CD4-positive, alpha-beta T cell treated with Interleukin-2 at 100 ng/mL for 4 hours (primary cell): Measurements from ENCODE around the gene RIMS3.

Experiments used
- DNase-seq: peaks from one replicate; pipeline ENCODE4 v3.0.0-alpha.2; 2020; ENCODE audit warnings: low spot score

RIMS3 gene

DNA sequence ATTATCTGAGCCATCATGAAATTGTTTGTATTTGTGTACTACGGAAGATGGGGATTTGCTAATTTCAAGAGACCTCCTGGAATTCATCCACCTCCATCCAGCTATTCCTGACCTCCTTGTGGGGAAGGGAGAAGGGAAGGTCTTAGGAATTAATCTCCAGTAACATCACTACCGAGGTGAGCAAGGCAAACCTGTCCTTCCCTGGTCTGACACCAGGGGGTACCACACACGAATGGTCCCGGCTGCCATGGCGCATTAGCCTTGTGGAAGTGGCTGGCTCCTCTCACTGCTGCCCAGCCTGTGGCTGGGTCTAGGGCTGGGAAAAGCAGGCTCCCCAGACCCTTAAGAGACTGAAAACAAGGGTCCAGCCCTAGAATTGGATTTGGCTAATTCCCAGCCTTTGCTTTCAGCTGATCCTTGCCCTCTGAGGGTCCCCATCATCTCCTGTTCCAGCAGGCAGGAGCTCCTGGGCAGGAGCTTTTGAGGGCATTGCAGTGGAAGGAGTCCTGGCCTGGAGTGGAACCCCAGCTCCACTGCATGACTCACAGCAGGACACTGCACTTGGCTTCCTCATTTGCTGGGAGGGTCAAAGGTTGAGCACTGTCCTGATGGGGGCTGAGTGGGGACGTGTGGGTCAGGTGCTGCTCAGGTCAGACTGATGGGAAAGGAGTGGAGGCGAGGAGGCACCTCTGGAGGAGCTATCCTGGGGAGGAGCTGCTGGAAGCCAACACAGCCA is 34.8 kb downstream of the RIMS3 start:
- DNase-seq: no peak

DNA sequence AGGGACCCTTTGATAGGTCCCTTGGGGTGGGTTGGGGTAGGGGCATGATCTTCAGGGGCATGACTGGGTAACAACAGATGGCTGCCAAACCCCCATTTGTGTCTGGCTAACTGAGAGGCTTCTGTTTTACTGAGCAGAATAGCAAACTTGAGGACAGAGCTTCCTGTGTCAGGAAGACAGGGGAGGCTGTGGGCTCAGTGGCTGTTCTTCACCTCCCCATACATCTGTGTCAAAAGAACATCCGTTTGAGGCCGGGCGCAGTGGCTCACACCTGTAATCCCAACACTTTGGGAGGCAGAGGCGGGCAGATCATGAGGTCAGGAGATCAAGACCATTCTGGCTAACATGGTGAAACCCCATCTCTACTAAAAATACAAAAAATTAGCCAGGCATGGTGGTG is 35.9 kb downstream of the RIMS3 start:
- DNase-seq: peak; percentile 22

DNA sequence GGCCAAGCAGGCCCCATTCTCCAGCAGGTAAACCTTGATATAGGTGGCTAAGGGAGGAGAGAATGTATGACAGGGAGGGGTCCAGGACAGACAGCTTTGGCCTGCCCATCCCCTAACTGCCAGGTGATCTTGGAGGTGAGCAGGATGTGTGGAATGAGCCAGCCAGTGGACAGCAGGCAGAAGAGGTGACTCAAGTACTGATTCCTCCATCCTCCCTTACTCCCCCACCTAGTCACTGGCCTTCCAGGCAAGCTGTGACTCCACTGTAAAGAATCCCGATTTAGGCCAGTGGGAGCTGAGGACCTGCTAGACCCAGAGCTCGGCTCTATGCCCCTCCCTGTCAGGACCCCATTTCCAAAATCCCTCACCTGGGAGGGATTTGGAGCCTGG is 36.6 kb downstream of the RIMS3 start:
- DNase-seq: no peak

DNA sequence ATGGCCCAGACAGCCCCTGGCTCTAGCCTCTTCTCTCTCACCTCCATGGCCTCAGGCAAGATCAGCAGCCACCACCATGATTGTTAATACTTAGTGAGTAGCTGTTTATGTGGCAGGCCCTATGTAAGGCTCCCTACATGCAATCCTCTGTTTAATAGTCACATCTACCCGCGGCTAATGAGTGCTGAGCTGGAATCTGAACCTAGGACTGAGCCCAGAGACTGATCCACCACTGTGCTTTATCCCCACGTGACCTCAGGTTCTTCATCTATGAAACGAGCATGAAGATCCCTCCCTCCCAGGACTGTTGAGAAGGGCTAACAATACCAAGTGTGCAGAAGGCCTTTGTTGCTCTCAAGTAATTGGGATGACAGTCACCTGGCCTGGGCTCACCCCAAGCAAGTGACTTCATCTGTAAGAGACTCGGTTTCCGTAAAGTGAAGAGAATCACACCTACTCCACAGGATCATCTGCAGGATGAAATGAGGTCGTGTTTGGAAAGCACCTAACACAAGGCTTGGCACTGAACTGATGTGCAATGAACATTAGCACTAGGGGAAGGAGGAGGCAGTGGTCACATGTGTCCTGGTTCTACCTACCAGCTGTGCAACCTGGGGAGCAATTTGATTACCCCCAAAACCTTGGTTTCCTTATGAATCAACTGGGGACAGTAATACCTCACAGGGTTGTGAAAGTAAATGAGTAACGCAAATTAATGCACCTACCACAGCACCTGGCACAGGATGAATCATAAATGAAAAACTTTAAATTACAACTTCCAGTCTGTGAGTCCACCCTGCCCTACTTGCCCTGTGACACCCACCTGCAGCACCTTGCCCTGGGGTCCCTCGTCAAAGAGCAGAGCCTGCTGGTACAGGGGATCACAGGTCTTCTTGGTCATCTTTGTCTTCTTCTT is 37.2 kb downstream of the RIMS3 start:
- DNase-seq: peak; percentile 30

DNA sequence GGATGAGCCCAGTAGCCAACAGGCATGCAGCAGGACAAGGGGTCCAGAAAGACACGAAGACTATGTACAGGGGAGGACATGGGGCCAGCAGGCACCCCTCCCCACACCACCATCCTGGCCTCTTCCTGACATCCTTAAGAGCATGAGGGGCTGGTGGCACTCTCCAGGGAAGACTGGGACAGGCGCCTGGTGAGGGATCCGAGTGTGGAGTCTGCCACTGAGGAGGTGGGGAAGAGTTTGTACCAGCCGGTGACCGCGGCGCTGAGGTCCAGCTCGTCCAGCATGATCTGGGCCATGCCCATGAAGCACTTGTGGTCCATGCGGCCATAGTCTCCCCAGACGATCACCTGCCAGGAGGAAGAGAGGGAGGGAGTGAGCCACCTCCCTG is 39.1 kb downstream of the RIMS3 start:
- DNase-seq: no peak

DNA sequence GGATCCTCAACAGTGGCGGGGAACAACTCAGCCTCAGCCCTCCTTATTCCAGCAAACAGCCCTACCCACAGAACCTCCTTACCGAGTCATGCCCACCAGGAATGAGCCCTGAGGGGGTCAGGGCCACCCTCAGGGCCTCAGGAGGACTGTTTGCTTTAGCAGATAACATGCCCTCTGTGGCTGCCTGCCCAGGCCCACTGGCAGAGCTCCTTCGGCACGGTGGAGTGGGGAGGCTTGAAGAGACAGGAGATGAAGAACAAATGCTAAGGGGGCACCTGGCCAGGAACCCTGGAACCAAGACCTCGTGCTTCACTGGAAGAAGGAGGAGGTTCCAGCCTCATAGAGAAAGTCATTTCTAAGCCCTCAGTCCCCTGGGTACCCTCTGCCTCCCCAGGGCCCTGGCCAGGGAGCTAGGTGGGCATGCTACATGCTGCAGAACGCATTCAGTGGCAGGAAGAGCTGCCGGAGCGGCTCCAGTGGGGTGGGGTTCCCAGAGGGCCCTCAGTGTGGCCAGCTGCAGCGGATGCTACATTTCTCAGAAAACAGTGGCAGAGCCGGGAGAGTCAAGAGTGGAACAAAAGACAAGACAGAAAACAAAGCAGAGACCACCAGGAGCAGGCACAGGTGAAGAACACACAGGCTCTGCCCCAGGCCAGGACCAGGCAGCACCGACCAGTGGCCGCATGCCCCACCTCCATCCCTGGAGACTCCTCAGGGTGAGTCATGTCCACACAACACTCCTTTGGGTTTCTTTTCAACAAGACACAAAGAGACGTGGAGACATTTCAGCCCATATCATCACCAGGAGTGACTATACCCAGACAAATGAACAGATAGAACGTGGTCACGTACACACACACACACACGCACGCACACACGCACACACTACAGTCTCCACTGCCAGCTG is 39.8 kb downstream of the RIMS3 start:
- DNase-seq: no peak

DNA sequence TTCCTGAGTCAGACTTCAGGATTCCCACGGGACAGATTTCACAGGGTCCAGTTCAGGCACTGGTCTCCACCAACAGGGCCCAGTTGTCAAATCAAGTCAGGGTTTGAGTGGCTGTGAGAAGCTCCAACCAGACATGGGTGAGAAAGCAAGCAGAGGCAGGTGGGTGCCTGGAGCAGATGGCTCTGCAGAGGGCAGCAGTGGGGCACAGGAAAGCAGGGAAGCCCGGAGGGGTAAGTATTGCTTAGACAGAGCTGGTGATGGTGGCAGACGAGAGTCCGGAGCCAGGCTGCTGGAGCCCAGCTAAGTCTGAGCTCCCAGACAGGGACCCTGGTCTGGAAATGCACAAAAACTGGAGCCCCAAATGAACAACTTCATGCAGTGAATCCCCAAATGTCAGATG is 40.4 kb downstream of the RIMS3 start:
- DNase-seq: no peak

DNA sequence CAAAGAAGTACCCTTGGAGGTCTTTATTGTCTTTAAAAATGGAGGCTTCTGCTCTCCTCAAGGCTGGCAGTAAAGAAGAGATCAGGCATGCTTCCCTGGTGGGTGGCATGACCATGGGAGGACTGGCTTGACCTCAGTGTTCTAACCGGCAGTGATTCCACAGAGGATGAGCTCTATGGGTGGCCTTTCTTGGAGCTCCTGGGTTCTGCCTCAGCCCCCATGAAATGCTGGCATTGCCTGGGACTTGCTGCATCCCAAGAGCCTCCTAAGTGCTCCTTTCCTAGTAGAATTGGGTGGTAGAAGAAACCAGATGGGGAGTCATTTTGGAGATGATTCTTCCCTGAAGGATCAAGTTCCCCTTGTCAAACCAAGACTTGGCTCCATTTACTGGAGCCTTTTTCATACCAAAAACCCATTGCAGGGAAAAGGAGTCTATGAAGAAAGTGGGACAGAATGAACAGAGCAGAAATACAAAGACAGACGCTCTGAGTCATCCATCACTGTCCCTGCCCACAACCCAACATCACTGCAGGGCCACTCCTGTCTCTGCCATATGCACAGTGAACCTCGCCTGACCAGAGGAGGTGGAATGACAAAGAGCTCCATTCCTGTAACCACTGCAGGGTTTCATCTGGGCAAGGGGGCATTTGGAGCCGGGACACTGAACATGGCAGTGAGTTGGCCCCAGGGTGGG is 42.4 kb downstream of the RIMS3 start:
- no peak for DNase-seq

DNA sequence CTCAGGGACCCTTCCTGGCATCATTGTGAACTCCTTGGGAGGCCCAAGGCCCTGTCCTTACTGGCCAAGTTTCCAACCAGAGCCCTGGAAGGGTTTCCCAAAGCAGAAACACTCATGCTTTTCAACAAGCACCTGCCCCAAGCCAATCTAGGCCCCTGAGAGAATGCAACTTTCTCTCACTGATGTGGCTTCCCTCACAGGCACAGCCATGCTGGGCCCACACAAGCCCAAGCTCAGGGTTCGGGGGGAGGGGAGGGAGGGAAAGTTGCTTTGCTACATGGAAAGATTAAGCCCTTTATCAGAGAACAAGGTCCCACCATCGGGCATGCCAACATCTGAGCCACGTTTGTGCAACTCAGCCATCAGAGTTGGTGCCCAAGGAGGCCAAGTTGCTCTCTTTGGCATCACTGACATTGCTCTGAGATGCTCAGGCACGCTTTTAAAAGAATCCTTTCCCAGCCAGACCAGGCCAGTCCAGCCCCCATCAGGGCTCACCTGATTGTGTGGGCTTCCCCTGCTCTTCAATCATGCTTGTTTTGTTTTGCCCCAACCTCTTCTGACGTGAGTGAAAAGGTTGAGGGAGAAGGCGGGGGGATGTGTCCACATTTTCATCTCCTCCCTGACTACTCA is 43.5 kb downstream of the RIMS3 start:
- no peak for DNase-seq

DNA sequence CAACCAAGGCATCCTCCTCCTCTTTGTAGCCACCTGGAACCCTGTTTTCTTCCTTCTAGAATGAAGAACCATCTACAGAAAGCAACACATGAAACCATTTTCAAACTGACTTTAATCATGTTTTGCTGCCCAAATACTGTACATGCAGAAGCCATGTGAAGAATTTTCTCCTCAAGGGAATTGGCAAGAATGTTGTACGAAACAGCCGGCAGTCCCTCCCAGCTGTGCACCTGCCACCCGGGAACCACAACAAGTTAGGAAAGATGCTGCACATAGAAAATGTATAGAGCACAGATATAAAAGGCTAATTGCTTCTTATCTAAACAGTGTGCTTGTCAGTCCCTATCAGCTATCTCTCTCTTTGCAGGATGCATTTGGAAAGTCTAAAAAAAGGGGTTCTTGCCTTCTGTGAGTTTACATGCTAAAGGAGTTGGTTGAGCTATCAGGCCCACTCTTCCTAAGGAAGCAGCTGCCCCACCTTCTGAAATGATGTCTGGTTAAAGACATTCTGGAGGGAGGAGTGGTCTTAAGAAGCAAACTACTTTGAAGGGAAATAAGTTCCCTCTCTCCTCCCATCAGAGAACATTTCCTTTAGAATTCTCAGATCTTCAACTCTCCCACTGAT is 44.8 kb downstream of the RIMS3 start:
- DNase-seq: no peak

DNA sequence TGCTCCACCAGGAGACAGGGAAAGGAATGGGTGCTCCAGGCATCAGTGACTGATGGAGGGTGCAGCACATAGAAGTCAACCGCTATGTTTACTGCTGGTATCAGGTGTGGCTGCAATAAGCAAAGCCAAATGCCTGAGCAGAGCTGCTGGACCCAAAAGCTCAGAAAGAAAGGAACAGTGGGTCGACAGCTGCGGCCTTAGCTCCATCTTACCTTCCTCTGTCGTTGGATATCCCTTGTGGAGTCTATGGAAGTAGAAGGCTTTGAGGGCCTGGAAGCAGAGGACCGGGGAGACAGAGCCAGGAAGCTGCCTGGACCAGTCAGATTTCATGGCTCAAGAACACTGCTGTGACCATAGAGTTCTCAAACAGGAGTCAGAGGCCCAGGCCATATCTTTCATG is 45.3 kb downstream of the RIMS3 start:
- no peak for DNase-seq

DNA sequence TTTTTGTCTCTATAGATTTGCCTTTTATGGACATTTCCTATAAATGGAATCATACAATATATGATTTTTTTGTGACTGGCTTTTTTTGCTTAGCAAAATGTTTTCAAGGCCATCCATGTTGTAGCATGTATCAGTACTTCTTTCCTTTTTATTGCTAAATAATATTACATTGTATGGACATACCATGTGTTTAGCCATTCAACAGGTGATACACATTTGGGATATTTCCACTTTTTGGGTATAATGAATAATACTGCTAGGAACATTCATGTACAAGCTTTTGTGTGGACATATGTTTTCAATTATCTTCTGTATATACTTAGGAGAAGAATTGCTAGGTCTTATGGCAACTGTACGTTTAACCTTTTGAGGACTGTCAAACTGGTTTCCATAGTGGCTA is 47.4 kb downstream of the RIMS3 start:
- DNase-seq: no peak

DNA sequence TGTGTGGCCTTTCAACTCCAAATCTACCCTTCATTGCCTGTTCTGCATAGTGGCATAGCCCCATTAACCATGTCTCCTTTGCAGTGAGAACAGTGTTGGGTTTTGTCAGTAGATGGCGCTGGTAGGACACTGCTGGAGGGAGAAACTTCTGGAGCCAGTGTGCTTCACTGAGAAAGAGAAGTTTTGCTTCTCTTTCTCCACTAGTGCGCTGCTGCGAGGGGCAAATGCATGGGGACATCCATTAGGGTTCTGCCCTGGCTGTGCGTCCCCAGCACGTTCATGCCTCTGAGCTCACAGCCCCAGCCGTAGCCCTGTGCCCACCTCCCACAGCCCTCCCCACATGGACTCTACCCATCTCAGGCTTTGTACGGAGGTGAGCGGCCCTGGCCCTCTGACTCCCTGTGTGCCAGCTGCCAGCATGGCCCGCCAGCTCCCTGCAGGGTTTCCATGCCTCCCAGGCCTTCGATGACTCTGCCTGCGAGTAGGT is 53.1 kb downstream of the RIMS3 start:
- peak; percentile 79 for DNase-seq

DNA sequence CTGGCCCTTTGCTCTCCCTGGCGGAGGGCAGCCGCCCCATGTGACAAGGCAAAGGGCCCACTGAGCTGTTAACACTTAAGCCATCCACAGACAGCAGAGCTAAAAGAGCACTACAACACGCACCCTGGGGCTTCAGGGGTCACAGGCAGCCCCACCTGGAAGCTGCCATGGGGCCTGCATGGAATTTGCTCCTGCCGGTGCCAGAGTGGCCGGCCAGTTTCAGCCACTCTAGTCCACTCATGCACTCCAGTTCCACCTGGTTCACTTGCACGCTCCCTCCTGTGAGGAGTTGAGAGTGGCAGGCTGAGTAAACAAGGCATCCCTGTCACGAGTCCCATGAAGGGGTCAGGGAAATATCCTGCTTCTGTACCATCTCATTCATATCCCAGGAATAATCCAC is 55.3 kb downstream of the RIMS3 start:
- no peak for DNase-seq

DNA sequence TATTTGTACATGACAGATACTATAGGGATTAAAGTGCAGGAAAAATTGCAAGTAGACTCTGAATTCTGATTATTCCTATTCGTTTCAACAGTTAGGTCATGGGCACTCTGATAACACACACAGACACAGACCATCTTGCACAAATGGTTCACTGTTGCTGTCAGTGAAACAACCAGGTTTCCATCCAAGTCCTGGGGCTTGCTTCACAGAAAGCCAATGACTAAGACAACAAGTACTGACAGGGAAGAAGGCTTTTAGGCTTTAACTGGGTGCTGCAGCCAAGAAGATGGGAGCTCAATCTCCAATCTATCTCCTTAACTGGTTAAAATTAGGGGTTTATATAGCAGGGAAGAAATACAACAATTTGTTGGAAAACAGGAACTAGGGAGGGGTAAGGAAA is 57.6 kb downstream of the RIMS3 start:
- no peak for DNase-seq

DNA sequence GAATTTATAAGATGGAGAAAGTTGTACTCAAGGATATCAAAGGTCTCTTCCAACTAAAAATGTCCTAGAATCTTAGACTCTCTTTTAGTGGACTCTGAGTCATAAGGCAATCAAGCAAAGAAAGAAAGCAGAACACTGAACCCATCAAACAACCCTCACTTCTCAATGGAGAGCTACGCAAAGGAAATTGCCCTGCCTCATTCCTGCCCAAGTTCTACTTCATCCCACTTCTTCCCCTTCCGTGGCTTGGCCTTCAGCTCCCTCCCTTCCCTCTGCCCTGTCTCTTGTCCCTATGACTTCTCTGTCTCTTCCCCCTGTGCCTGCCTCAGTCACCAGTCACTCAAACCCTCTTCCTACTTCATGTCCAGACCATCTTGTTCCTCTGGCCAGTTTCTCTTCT is 58.5 kb downstream of the RIMS3 start:
- no peak for DNase-seq

DNA sequence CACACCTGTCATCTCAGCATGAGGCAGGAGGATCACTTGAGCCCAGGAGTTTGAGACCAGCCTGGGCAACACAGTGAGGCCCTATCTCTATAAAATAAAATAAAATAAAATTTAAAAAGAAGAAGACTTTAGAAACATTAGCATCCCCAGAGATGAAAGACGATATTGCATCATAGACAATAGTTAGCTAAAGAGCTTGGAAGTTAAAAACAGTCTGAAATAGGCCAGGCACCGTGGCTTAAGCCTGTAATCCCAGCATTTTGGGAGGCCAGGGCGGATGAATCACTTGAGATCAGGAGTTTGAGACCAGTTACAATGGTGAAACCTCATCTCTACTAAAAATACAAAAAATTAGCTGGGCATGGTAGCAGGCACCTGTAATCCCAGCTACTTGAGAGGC is 59.3 kb downstream of the RIMS3 start:
- no peak for DNase-seq

DNA sequence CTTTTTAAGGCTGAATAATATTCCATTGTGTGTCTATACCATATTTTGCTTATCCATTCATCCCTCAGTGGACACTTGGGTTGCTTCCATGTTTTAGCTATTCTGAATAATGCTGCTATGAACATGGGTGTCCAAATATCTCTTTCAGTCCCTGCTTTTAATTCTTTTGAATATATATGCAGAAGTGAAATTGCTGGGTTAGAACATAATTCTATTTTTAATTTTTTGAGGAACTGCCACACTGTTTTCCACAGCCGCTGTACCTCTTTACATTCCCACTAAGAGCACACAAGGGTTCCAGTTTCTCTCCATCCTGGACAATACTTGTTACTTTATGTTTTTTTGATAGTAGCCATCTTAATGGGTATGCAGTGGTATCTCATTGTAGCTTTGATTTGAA is 65.6 kb downstream of the RIMS3 start:
- DNase-seq: no peak

DNA sequence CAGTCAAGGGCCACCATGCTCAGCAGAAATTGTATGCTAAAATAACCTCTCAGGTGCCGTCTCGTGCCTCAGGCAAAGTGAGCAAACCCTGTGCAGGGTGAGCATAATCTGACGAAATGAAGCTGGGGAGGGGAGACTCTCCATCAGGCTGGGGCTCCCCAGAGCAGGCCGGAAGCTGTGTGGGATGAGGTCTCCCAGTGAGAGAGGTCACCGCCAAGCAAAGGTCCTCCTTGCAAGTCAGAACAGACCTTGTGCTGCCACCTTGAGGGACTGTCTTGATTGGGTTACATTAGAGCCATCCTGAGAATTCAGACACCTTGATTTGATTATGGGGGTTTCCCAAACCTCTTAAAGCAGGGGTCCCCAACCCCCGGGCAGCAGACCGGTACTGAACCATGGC is 69.9 kb downstream of the RIMS3 start:
- DNase-seq: no peak

DNA sequence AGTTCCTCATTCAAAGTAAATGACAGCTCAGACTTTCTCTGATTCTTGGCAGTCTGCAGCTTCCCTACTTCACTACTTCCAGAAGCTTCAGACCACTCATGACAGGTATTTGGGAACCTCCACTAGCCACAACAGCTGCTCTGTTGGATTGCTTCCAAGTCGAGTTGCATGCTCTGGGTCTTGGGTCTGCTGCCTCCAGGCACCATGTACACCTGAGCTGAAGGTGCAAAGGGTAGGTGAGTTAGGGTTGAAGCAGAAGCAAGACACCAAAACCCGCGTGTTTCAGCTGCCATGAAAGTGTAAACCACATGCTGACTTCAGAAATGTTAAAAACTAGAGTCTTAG is 71.3 kb downstream of the RIMS3 start:
- DNase-seq: no peak
